T-helper 17 cell (primary cell): ENCODE measurements around the gene DTWD1. TPM values are rescaled to one million over a fixed set of nuclear protein-coding genes. Genes with fewer than 3 reads are reported as not detected.

Experiments used
- ATAC-seq: fragments of 150-1000 bp; cut with Tn5 transposase; 2 replicates; pipeline ENCODE4 v1.10.0; 2021; ENCODE audit warnings: mild to moderate bottlenecking, moderate library complexity
- DNase-seq, 3 donors: peaks; one replicate each; pipeline versions ENCODE4 v3.0.0 to v3.0.0-alpha.2; 2020 to 2021
- H3K9me3 ChIP-seq: one replicate; pipeline ENCODE4 v1.7.0; 2013; ENCODE audit warnings: low read length, mild to moderate bottlenecking; ENCODE audit not compliant: control insufficient read depth, poor library complexity, severe bottlenecking
- H3K27ac Mint-ChIP-seq: one replicate; pipeline ENCODE4 v1.8.0; 2022; ENCODE audit warnings: mild to moderate bottlenecking, moderate library complexity, mixed read lengths
- H3K27me3 Mint-ChIP-seq: one replicate; pipeline ENCODE4 v1.8.0; 2022; ENCODE audit warnings: mixed read lengths
- H3K36me3 Mint-ChIP-seq: one replicate; pipeline ENCODE4 v1.8.0; 2022; ENCODE audit warnings: low read depth, mixed read lengths
- H3K4me1 Mint-ChIP-seq: one replicate; pipeline ENCODE4 v1.8.0; 2022; ENCODE audit warnings: mild to moderate bottlenecking, mixed read lengths
- H3K4me3 Mint-ChIP-seq: one replicate; pipeline ENCODE4 v1.8.0; 2022; ENCODE audit warnings: mild to moderate bottlenecking, moderate library complexity, mixed read lengths
- total RNA-seq, 4 donors: library from RNA in 2 of 4; stranded (reverse) in 2 of 4; gene quantifications; one replicate each; pipeline ENCODE4 v1.2.3 and lab custom pipeline; 2022 to 2026

The DTWD1 gene
- total RNA-seq, 2 donors from 2014 or later: 6.8 to 12.2 TPM

GRCh38 chr15:49621887-49622286 lies 1.0 kb downstream of the DTWD1 start:
- peaks cover 20% of the 10 kb centered on the region for H3K4me1 Mint-ChIP-seq
- H3K27ac Mint-ChIP-seq: peak overlapping the region; percentile 95
- ATAC-seq (no peak), DNase-seq (no peak)
- H3K9me3 ChIP-seq: no peaks in the 10 kb centered on the region
- H3K36me3 Mint-ChIP-seq: peaks cover 5% of the 10 kb centered on the region
- no peaks in the 10 kb centered on the region for H3K27me3 Mint-ChIP-seq
- peak overlapping the region; percentile 94 for H3K4me3 Mint-ChIP-seq

- no peaks in the 10 kb centered on the region for H3K9me3 ChIP-seq
- no peak overlapping the region for H3K4me3 Mint-ChIP-seq
- peak overlapping the region; percentile 95 for H3K27ac Mint-ChIP-seq
- ATAC-seq (no peak), DNase-seq (no peak)
- H3K4me1 Mint-ChIP-seq: peaks cover 20% of the 10 kb centered on the region
- H3K36me3 Mint-ChIP-seq: peaks cover 5% of the 10 kb centered on the region
- no peaks in the 10 kb centered on the region for H3K27me3 Mint-ChIP-seq
These were observed 1.7 kb downstream of the DTWD1 start for GRCh38 chr15:49622561-49622960.

GRCh38 chr15:49624056-49624455 lies 3.2 kb downstream of the DTWD1 start:
- H3K36me3 Mint-ChIP-seq: peaks cover 4% of the 10 kb centered on the region
- no peak for ATAC-seq
- peaks cover 17% of the 10 kb centered on the region for H3K4me1 Mint-ChIP-seq
- H3K27me3 Mint-ChIP-seq: no peaks in the 10 kb centered on the region
- no peaks in the 10 kb centered on the region for H3K9me3 ChIP-seq
- no peak overlapping the region for H3K27ac Mint-ChIP-seq
- H3K4me3 Mint-ChIP-seq: no peak overlapping the region
- no peak for DNase-seq

- DNase-seq: no peak
- peaks cover 16% of the 10 kb centered on the region for H3K4me1 Mint-ChIP-seq
- no peak overlapping the region for H3K4me3 Mint-ChIP-seq
- no peak overlapping the region for H3K27ac Mint-ChIP-seq
- H3K27me3 Mint-ChIP-seq: no peaks in the 10 kb centered on the region
- H3K36me3 Mint-ChIP-seq: peaks cover 6% of the 10 kb centered on the region
- no peaks in the 10 kb centered on the region for H3K9me3 ChIP-seq
- ATAC-seq: no peak
These were observed 4.7 kb downstream of the DTWD1 start for GRCh38 chr15:49625460-49626036.

- no peaks in the 10 kb centered on the region for H3K27me3 Mint-ChIP-seq
- H3K27ac Mint-ChIP-seq: no peak overlapping the region
- H3K9me3 ChIP-seq: no peaks in the 10 kb centered on the region
- H3K4me3 Mint-ChIP-seq: no peak overlapping the region
- peaks cover 6% of the 10 kb centered on the region for H3K36me3 Mint-ChIP-seq
- ATAC-seq (no peak), DNase-seq (no peak)
- H3K4me1 Mint-ChIP-seq: peaks cover 8% of the 10 kb centered on the region
These were observed 6.6 kb downstream of the DTWD1 start for GRCh38 chr15:49627407-49627877.

- ATAC-seq: no peak
- no peaks in the 10 kb centered on the region for H3K27me3 Mint-ChIP-seq
- H3K9me3 ChIP-seq: no peaks in the 10 kb centered on the region
- no peak overlapping the region for H3K4me3 Mint-ChIP-seq
- no peak for DNase-seq
- peaks cover 7% of the 10 kb centered on the region for H3K4me1 Mint-ChIP-seq
- peaks cover 6% of the 10 kb centered on the region for H3K36me3 Mint-ChIP-seq
- no peak overlapping the region for H3K27ac Mint-ChIP-seq
These were observed 7.5 kb downstream of the DTWD1 start for GRCh38 chr15:49628379-49628778.

GRCh38 chr15:49637857-49638256 lies 17.0 kb downstream of the DTWD1 start:
- Mint-ChIP-seq H3K27me3 (no peaks in the 10 kb centered on the region), H3K4me1 (peaks cover 3% of the 10 kb centered on the region), H3K36me3 (peaks cover 5% of the 10 kb centered on the region), H3K27ac (no peak overlapping the region), H3K4me3 (no peak overlapping the region)
- DNase-seq (no peak), ATAC-seq (no peak)
- no peaks in the 10 kb centered on the region for H3K9me3 ChIP-seq

GRCh38 chr15:49644364-49644794 lies 23.5 kb downstream of the DTWD1 start:
- H3K27ac Mint-ChIP-seq: no peak overlapping the region
- H3K27me3 Mint-ChIP-seq: no peaks in the 10 kb centered on the region
- no peaks in the 10 kb centered on the region for H3K9me3 ChIP-seq
- no peak overlapping the region for H3K4me3 Mint-ChIP-seq
- no peak for DNase-seq
- no peaks in the 10 kb centered on the region for H3K4me1 Mint-ChIP-seq
- peaks cover 5% of the 10 kb centered on the region for H3K36me3 Mint-ChIP-seq
- ATAC-seq: no peak

GRCh38 chr15:49645277-49645676 lies 24.4 kb downstream of the DTWD1 start:
- DNase-seq (no peak), ATAC-seq (no peak)
- Mint-ChIP-seq H3K27ac (no peak overlapping the region), H3K4me3 (no peak overlapping the region), H3K36me3 (peaks cover 5% of the 10 kb centered on the region), H3K27me3 (no peaks in the 10 kb centered on the region), H3K4me1 (no peaks in the 10 kb centered on the region)
- H3K9me3 ChIP-seq: no peaks in the 10 kb centered on the region

GRCh38 chr15:49645941-49646340 lies 25.1 kb downstream of the DTWD1 start:
- no peak overlapping the region for H3K4me3 Mint-ChIP-seq
- H3K27ac Mint-ChIP-seq: no peak overlapping the region
- ATAC-seq (no peak), DNase-seq (no peak)
- no peaks in the 10 kb centered on the region for H3K9me3 ChIP-seq
- no peaks in the 10 kb centered on the region for H3K4me1 Mint-ChIP-seq
- no peaks in the 10 kb centered on the region for H3K27me3 Mint-ChIP-seq
- peaks cover 5% of the 10 kb centered on the region for H3K36me3 Mint-ChIP-seq

GRCh38 chr15:49646891-49647290 lies 26.0 kb downstream of the DTWD1 start:
- no peak overlapping the region for H3K4me3 Mint-ChIP-seq
- no peak for DNase-seq
- H3K9me3 ChIP-seq: no peaks in the 10 kb centered on the region
- no peak overlapping the region for H3K27ac Mint-ChIP-seq
- peaks cover 3% of the 10 kb centered on the region for H3K36me3 Mint-ChIP-seq
- no peaks in the 10 kb centered on the region for H3K4me1 Mint-ChIP-seq
- no peak for ATAC-seq
- no peaks in the 10 kb centered on the region for H3K27me3 Mint-ChIP-seq

GRCh38 chr15:49649987-49650386 lies 29.1 kb downstream of the DTWD1 start:
- Mint-ChIP-seq H3K27ac (no peak overlapping the region), H3K36me3 (no peaks in the 10 kb centered on the region), H3K27me3 (no peaks in the 10 kb centered on the region), H3K4me3 (no peak overlapping the region), H3K4me1 (no peaks in the 10 kb centered on the region)
- DNase-seq: no peak
- no peak for ATAC-seq
- H3K9me3 ChIP-seq: peaks cover 16% of the 10 kb centered on the region

- DNase-seq: no peak
- Mint-ChIP-seq H3K27ac (no peak overlapping the region), H3K27me3 (no peaks in the 10 kb centered on the region), H3K4me1 (no peaks in the 10 kb centered on the region), H3K4me3 (no peak overlapping the region), H3K36me3 (no peaks in the 10 kb centered on the region)
- peaks cover 16% of the 10 kb centered on the region for H3K9me3 ChIP-seq
- ATAC-seq: no peak
These were observed 29.8 kb downstream of the DTWD1 start for GRCh38 chr15:49650676-49651075.

- H3K4me1 Mint-ChIP-seq: no peaks in the 10 kb centered on the region
- H3K36me3 Mint-ChIP-seq: no peaks in the 10 kb centered on the region
- no peaks in the 10 kb centered on the region for H3K27me3 Mint-ChIP-seq
- no peak overlapping the region for H3K4me3 Mint-ChIP-seq
- H3K9me3 ChIP-seq: peaks cover 17% of the 10 kb centered on the region
- ATAC-seq: no peak
- no peak overlapping the region for H3K27ac Mint-ChIP-seq
- no peak for DNase-seq
These were observed 32.1 kb downstream of the DTWD1 start for GRCh38 chr15:49652922-49653321.
